ENCODE data around the gene PRDM16.

PRDM16 gene

DNA sequence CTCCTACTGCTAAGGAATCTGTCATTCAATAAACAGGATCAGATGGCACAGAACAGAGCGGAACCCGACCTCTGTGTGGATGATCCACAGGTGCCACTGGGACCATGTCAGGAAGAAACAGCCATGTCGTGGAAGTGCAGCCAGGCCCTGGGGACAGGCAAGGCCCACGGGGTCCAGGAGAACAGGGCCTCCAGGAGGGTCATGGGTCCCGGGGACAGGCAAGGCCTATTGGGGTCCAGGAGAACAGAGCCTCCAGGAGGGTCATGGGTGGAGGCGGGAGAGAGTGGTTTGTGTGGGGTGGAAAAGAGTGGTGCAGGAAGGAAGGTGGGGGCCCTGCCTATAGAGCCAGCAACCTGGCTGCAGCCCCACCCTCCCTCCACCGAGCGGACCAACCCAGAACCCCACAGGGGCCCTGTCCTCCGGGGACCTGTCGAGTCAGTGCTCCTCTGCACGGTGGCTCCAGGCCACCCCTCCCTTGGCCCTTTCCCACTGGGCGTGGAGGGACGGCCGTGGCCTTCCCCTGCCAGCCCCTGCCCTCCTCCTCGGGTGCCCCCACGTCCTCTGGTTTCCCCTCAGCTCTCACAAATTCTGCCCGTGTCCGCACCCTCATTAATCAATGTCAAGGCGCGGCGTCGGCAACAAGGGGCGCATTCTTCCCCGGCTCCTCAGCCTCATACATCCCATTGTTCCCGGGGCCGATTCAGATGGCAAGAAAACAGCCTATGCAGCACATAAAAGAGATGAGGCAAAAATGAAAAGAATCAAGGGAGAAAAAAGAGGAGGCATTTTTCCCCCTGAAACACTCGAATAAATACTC is 146.4 kb downstream of the PRDM16 start:
- DNase-seq: no peak

DNA sequence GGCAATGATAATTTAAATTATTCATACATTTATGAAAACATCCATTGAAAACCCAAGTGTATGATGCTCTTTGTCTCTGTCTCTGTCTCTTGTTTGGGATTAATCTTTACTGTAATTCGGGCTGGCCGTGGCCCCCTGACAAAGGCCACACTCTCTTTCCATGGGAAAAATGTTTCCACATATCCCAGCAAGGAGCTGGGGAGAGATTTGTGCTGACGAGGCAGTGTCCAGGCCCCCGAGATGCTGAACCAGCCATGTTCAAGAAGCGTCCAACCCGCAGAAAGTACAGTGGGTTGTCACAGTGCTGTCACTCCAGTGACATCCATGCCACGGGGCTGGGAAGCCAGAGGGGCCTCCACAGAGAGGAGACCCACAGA is 147.0 kb downstream of the PRDM16 start:
- DNase-seq: no peak

DNA sequence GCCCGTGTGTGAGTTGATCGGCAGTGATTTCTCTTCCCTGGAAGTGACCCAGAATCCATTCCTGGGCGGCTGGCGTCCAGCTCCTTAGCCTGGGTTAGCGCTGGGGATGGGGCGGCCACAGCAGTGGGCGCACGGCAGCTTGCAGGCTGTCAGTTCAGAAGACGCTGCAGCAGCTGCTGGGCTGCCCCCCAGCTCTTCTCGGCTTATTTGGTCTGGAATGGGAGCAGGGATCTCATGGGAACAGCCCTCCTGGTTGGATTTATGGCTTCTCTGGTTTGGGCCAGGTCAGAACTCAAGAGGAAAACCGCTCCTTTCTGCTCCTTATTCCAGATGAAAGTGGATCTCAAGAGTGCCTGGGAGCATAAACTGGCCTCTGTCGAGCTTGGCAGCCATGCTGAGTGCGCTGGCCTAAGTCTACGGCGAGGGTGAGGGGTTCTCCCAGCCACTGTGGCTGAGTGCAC is 148.2 kb downstream of the PRDM16 start:
- no peak for DNase-seq

DNA sequence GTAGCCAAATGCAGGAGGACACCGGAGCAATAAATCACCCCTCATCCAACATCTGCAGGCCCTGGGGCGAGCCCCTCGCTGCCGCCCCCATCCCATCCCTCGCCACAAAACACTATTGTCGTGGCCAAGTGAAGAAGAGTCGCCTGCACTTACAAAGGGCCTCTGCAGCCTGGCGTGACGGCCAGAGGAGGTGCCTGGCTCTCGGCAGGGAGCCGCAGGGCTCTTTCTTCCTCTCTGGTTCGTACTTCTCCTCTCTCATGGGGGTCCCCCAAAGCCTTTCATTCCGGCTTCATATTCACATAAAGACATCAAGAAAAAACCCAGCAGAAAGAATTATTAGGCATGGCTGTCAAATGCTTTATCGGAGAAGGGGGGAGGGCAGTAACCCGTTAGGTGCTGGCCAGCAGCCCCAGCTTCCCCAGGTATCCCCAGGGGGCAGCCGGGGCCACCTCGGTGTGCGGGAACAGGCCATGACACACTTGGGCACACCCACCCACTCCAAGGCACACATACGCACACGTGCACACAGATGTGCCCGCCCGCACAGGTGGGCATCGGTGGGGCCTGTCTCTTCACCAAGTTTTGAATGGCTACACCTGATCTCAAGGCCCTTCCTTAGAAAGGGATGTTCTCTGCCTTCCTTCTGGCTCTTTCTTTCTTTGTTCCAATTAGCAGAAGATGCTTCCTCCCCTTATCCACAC is 149.1 kb downstream of the PRDM16 start:
- no peak for DNase-seq

DNA sequence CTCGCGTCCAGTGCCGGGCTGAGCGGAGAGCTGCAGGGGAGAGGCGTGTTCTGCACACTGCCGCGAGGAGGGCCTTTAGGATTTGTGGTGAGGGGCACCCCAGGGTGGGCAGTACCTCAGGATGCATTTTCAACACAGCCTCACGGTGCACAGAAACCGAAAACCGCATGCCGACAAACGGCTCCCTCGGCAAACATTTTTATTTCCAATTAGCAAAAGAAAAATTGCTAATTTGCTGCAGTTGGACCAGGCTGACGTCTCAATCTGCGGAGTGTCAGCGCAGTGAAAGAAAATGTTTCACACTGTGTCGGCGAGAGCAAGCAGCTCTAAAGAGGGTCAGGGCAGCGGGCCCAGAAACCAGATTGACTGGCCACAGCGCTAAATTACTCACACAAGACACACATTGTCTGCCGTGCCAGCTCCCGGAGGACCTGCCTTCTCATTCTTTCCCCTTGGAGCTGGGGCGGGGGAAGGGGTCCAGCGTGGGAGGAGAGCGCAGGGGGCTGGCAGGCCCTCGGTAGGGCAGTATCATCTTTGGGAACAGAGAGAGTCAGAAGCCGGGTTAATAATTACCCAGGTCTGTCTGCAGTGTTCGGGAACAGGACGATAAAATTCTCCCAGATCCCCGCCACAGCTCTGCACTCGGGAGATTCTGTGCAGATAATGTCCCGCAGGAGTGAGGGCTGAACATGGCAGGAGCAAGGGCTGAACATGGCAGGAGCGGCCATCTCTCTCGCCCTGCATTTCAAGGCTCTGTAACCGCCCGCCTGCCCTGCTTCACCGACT is 150.2 kb downstream of the PRDM16 start:
- DNase-seq: no peak

DNA sequence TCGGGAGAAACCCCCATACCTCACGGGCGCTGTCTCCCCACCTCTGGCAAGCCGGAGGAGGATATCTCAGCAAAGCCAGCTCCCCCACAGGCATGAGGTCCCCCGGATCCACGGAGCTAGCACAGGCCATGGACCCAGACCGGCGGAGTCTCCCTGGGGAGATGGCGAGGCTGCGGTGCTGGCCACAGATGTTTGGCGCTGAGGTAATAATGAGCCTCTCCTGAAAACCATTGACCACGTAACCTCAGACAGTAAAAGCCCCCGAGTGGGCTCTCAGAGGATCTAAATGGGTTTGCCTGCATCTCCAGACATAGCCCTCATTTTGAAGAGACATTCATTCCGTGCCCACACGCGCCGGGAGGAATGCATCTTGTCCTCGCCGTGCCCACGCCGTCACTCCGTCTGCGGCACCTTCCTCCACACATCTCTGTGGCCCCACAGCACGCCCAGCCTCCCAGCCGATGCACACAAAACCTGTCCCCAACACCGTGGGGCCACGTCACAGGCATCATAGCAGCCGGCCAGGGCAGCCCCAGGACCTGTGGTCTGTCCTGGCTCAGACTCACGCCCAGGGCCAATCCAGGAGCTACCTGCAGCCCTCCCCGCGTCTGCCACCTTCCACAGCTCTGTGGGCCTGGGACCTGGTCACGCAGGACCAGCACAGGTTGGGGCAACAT is 150.9 kb downstream of the PRDM16 start:
- no peak for DNase-seq

DNA sequence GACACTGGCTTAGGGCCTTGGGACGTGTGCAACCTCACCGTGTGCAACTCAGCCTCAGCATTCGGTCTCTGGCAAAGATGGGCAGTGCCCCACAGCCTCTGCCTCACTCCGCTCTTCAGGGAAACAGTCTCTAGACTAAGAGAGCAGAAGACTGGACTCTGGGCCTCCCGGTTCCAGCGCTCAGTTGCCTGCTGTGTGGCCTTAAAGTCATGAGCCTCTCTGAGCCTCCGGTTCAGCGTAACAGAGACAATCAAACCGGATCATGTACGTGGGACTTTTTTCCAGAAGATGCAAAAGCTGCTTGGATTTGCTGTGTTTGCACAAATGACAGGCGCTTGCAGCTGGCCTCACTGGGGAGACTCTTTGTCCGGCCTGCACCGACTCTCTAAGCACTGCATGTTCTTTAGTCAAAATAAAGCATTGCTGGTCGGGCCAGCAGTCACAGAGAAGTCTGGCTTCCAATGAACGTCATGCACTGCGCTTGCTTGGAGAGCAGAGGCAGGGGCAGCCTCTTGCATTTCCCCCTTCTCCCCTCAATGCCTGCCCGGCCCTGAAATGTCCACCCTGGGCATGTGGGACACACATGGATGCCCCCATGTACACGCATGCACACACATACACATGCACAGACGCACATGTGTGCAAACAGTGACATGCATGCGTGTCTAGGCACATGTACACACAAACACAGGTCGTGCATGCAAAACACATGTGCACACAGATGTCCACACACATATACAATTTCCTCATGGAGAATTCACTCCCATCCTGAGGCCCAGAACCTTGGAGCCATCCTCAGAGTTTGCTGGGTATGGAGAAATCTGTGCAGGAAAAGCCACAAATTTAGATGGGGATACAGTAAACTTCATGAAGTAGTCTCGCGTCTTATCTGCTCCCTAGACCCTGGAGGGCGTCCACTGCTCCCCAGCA is 152.4 kb downstream of the PRDM16 start:
- no peak for DNase-seq

DNA sequence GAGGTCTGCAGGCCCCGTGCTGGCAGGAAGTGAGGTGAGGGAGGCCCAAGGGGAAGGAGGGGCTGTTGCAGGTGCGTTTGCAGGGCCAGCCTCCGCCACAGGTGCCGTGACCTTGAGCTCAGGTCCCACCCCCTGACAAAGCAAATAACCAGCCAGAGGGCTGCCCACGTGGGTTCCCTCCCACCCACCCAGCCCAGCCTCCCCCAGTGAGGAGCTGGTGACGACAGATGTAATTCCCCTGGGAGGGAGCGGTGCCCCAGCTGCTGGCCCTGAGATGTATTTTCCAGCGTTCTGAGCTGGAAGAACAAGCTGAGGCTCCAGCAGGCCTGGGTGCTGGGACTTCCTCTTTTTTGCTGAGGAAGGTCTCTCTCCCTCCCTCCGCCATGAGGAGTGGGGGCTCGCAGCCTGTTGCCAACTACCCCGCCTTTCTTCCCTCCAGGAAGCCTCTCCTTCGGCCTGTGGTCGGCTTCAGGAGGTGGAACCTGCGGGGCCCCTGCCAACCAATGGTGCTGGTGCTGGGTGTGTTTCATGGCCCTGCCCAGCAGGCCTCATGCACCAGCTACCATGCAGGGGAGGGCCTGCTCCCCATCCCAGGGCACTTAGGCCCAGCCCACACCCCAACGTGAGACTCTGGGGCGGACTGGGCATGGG is 153.2 kb downstream of the PRDM16 start:
- no peak for DNase-seq

DNA sequence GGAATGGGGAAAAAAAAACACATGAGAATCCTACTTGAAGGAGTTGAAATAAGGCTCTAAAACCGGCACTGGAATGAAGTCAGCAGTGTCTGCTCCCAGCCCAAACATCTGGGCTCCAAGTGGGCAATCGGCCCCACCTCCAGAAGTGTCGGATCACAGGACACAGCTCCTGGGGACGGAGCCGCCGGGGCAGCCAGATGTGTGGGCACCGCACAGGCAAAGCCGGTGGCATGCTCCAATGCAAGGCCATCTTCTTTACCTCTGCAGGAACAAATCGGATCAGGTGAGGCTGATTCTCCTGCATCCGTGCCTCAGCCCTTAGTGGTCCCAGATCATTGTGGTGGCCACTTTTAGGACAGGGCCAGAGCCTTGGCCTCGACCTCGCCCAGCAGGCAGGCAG is 156.7 kb downstream of the PRDM16 start:
- no peak for DNase-seq

DNA sequence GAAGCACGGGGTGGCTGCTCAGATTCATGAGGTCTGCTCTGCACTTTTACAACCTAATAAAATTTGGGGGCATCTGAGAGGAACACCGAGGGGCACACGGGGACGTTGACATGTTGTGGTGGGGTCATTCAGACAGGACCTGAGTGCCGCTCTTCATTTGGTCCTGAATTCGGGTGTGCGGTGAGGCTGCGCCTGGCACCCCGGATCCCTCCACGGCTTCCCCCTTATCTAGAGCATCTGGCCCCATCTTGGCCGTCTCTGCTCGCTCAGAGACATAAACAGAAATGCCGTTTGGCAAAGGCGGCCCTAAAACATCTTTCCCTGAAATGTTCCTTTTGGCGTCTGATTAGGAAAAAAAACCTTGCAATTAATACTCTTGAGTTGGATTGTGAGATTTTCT is 157.2 kb downstream of the PRDM16 start:
- no peak for DNase-seq

DNA sequence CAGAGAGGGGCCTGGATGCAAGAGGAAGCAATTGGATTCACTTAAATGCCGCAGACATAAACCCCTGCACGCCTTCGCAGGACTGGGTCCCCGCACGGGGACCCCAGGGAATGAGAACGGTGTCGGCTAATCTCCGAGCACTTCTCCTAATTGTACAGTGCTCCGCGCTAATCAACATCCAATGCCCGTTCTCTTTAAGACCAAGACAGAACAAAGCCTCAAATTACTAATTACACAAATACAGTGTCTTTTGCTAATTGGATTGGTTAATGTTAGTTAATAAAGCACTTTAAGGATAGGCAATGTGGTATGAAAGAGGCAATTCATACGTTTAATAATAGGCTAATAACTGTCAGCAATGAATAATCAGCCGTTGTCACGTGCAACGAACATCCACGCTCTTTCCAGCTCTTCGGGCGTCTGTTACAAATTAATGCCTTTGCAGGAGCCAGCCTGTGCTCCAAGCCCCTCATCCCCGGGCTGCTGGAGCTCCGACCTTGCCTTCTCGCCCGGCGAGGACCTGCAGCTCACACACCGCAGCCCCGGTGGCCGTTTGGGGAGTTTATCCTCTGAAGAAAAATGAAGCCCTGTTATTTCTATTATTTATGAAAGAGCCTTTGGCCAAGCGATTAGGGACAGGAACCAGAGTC is 157.8 kb downstream of the PRDM16 start:
- no peak for DNase-seq

DNA sequence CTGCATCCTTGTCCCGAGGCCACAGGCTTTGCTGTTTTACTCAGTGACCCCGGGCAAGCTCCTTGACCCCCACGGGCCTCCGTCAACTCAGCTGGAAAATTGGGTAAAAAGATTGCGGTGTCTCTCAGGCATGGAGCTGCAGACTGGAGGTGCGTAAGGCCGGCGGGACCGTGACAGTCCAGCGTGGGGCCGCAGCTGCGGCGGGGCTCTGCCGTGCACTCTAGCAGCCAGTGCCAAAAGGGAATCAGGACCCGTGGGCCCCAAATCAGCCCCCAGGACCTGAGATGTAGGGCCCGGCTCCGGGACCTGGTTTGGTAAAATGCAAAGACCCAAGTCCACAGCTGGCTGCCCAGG is 158.3 kb downstream of the PRDM16 start:
- DNase-seq: no peak

DNA sequence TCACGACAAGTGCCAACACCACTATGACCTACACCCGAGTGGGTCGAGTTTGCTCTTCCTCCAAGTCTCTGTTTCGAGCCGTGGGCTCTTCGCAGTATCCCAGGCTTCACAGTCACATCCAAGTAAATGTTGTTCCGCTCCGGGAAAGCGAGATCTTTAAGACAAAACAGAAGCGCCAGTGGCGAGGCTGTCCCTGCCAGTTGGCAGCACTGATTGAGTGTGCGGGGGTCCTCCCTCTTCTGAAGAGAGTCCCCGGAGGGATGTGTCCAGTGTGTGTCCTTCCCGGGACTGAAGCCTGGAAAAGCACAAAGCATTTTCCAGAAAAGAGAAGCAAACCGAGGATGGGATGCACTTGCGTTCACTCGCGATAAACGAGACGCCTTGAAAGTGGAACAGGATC is 158.9 kb downstream of the PRDM16 start:
- DNase-seq: no peak

DNA sequence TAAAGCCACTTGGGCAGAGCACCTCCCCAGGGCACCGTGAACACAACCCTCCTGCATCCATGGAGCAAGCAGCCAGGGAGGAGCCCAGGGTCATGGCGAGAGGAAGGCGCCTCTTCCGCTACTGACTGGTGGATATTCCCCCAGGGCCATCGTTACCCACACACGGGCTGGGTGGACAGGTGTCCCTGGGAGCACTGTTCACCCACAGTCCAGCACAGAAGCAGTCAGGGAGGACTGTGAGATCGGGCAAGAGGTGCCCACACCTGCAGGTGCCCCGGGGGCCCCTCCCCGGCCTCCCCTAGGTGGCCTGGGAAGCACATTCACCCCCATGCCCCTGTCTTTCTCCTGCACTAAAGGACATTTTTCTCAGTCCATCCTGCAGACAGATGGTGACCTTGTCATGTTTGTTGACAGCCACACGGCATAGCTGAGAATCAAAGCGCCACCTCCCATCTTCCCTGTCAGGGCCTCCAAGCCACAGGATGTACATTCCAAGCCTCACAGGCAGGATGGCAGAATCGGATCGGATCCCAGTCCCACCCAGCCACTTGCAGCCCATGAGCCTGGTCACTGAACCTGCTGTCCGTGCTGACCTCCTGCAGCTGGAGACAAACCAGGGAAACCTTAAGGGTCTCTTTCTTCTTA is 160.2 kb downstream of the PRDM16 start:
- DNase-seq: no peak

DNA sequence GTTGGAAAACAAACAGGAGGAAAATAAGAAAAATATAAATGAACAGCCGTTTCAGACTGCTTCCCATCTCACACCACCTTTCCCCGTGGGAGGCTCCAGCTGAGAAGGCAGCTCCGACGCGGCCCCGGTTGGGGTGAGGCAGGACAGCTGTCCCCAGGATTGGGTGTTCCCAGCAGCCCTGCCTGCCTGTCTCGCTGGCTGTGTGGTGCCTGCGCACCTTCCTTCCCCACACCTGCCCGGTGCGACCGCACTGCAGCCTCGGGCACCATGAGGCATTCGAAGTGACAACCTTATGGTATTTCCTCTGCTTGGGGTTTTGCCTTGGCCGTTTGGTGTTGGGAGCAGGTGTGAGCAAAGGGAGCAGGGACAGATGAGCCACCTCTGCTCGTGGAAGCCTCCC is 161.6 kb downstream of the PRDM16 start:
- DNase-seq: no peak

DNA sequence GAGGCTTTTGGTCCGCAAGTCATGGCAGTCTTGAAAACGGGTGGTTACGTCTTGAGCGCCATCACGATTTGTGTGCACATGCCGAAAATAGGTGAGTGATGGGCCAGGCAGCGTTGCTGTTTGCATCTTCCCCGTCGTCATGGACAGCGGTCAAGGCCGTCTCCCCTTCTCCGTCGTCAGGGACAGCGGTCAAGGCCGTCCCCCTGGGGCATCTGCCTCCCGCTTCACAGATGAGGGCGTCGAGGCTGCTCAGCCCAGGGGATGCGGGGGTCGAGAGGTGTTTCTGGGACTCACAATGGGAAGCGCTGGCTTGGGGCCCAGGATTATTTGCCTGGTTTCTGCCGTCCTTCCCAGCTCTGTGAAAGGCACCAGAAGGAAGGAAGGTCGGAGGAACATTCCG is 162.2 kb downstream of the PRDM16 start:
- DNase-seq: no peak

DNA sequence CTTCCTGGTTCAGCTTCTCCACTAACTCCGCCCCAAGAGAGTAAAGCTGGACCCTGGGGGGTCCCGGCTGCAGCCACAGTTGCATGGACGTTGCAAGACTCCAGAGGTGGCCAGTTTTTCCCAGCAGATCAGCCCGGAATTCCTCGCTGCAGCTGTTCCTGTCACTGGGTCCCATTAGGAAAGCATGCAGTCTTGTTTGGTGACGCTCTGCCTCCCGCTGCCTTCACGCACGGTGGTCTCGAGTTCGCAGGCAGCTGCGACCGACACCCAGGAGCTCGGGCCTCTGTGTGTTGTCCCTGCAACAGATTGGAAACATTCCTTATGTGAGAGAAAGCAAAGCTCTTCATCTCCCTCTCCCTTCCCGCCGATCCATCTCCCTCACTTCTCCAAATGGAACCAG is 162.8 kb downstream of the PRDM16 start:
- DNase-seq: no peak

DNA sequence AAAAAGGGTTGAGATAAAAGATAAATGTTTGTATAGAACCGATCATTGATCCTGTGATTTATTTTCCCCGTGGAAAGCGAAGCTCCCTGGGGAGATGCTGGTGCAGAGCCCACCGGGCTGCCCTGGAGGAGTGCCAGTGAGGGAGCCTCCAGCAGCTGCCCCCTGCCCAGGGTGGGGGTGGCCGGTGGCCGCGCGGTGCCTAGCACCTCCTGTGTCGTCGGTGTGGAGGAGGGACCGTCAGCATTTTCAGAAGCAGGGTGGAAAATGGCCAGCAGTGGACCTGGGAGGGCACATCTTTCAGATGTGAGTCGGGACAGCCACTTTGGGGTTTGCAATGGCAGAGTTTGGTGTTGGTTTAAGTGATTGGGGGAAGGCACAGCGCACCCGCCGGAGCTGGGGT is 164.0 kb downstream of the PRDM16 start:
- no peak for DNase-seq

DNA sequence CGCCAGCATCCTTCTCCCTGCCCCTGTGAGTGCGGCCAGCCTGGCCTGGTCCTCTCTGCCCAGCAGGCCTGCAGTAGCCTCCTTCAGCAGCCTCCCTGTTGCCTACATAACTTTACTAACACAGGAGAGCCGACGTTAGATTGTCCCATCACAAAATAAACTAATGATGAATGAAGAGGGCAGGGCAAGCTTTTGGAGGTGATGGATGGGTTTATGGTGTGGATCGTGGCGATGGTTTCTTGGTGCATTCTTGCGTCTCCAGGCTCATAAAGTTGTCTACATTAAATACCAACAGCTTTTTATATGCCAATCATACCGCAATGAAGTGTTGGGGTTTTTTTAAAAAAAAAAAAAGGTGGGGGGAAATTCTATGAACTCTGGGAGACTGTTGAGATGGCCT is 164.5 kb downstream of the PRDM16 start:
- no peak for DNase-seq

DNA sequence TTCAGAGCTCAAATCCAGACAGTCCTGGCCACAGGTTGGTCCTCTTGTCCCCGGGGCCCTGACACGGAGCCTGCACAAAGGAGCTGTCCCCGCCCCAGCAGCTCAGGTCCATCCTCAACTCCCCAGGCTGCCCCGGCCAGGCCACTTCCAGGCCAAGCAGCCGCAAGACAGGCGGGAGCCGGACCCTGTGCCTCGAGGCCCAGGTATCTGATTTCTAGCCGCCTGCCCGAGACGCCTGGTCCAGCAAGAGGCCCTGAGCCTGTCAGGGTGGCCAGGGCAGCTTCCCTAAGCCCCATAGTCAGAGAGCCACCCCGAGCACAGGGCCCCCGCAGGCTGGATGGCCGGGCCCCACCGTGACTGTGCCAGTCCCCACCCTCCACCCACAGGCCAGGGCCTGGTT is 165.3 kb downstream of the PRDM16 start:
- no peak for DNase-seq

DNA sequence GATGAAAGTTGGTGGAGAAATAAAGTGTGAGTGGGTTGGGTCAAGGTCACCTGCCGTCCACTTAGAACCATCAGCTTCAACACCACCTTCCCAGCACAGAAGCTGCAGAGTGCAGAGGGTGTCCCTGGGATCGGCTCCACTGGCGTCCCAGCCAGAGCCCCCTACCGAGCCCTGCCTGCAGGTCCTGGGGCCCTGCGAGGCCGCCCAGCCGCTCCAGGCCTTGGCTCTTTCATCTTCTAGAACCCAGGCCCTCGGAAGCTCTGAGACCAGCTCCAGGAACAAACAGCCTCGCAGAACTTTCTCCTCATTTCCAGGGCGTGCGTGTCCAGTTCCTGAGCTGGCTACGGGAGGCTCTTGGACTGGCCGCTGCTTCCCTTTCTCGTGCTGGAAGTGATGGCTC is 166.0 kb downstream of the PRDM16 start:
- DNase-seq: no peak
